NCI-H524 treated with DMSO at 0.1 percent for 48 hours (cell line): ENCODE measurements around the gene MIP.
"Not testable (repeated sequence)": the region's sequence is repeated elsewhere in the genome, so short reads cannot be mapped to it uniquely, and the experiment has no call there.

Source experiments
- DNase-seq: peaks from one replicate; lab custom pipeline; 2025; lab: John Stamatoyannopoulos, UW

Gene MIP

DNA sequence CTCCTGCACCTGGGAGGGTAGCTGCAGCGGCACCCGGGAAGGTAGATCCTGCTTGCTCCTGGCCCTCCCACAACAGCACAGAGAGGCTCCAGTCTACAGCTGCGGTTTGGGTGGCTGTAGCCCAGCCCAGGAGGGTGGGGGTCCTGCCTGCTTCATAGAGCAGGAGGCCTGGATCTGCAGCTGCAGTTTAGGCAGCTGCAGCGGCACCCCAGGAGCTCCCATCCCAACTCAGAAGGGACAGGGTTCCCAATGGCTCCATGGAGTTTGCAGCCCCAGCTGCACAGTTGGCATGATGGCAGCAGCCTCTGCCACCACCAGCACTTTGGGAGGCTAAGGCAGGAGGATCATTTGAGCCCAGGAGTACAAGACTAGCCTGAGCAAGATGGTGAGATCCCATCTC lies 43.7 kb downstream of the MIP start:
- DNase-seq: no peak

DNA sequence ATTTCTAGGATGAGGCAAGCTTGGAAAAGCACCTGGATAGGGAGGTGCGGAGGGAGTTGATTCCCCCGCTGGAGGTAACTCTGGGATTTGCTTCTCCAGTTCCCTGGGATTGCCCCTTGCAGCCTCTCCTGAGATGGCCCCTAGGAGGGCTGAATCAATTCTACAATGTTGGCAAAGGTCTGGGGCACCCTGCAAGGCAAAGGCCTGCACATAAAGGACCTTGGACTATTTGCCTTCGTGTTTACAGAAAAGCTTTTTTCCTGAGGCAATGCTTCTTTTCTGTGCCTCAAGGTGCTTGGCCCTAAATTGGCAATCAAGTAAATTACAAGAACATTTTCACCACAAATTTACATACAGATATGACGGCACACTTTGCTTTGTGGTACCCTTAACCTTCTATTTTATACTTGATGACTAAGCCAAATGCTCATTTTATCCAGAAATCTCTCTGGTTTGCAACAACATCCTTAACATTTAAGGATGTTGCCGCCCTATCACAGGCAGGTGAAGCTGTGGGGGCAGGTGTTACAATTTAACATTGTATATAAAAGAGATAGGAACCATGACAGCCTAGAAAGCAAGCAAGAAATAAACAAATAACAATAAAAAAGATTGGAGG lies 45.5 kb downstream of the MIP start:
- DNase-seq: no peak

DNA sequence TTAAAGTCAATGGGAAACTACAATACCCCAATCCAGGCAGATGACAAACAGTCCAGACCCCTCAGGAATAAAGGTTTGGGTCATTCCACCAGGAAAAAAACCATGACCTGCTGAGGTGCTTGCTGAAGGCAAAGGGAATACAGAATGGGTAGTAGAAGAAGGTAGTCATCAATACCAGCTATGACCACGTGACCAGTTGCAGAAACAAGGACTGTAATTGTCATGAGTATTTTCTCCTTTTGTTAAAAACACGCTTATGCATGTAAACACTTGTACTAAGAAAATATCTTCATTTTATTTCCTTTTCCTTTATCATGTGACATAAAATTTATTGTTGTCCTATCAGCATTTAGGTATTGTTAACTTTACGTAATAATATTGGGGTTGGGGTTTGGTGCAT lies 50.2 kb downstream of the MIP start:
- not testable (repeated sequence) for DNase-seq

DNA sequence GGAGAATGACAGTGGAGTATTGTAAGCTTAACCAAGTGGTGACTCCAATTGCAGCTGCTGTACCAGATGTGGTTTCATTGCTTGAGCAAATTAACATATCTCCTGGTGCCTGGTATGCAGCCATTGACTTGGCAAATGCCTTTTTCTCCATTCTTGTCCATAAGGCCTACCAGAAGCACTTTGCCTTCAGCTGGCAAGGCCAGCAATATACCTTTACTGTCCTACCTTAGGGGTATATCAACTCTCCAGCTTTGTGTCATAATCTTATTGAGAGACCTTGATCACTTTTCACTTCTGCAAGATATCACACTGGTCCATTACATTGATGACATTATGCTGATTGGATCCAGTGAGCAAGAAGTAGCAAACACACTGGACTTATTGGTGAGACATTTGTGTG lies 52.8 kb downstream of the MIP start:
- not testable (repeated sequence) for DNase-seq

- not testable (repeated sequence) for DNase-seq
Observed at GRCh38 chr12:56401125-56401524, 53.3 kb downstream of the MIP start.
